Activated gamma-delta T cell (primary cell): ENCODE measurements around the gene TMEM127.
"Not testable (repeated sequence)": the region's sequence is repeated elsewhere in the genome, so short reads cannot be mapped to it uniquely, and the experiment has no call there.

ENCODE experiments used
- DNase-seq: peaks from one replicate; lab custom pipeline; 2025; lab: John Stamatoyannopoulos, UW

The TMEM127 gene

GRCh38 chr2:96264086-96264485, 1.7 kb downstream of the TMEM127 start:
- no peak for DNase-seq

GRCh38 chr2:96262306-96262705, 3.5 kb downstream of the TMEM127 start:
- no peak for DNase-seq

GRCh38 chr2:96261328-96262003, 4.3 kb downstream of the TMEM127 start:
- no peak for DNase-seq

- DNase-seq, result no peak
Observed at GRCh38 chr2:96260387-96261260, 5.2 kb downstream of the TMEM127 start.

- DNase-seq, result no peak
Observed at GRCh38 chr2:96259497-96259921, 6.3 kb downstream of the TMEM127 start.

GRCh38 chr2:96258166-96259022, 7.4 kb downstream of the TMEM127 start:
- DNase-seq, result no peak

- not testable (repeated sequence) for DNase-seq
Observed at GRCh38 chr2:96257744-96258143, 8.1 kb downstream of the TMEM127 start.

- no peak for DNase-seq
Observed at GRCh38 chr2:96256611-96257113, 9.1 kb downstream of the TMEM127 start.

GRCh38 chr2:96254571-96254970, 11.2 kb downstream of the TMEM127 start:
- DNase-seq, result no peak

- no peak for DNase-seq
Observed at GRCh38 chr2:96253006-96253405, 12.8 kb downstream of the TMEM127 start.

GRCh38 chr2:96252526-96252925, 13.3 kb downstream of the TMEM127 start:
- no peak for DNase-seq

GRCh38 chr2:96251721-96252292, 14.0 kb downstream of the TMEM127 start:
- no peak for DNase-seq

GRCh38 chr2:96250188-96250587, 15.6 kb downstream of the TMEM127 start:
- DNase-seq, result no peak

GRCh38 chr2:96249654-96250053, 16.1 kb downstream of the TMEM127 start:
- DNase-seq, result no peak

GRCh38 chr2:96248624-96249023, 17.2 kb downstream of the TMEM127 start:
- no peak for DNase-seq

GRCh38 chr2:96247896-96248295, 17.9 kb downstream of the TMEM127 start:
- DNase-seq, result no peak

- no peak for DNase-seq
Observed at GRCh38 chr2:96247009-96247408, 18.8 kb downstream of the TMEM127 start.

GRCh38 chr2:96245609-96246390, 20.0 kb downstream of the TMEM127 start:
- no peak for DNase-seq

- no peak for DNase-seq
Observed at GRCh38 chr2:96243843-96244242, 22.0 kb downstream of the TMEM127 start.

- DNase-seq, result no peak
Observed at GRCh38 chr2:96241900-96242611, 23.7 kb downstream of the TMEM127 start.
